Stimulated activated naive CD8-positive, alpha-beta T cell treated with anti-CD3 and anti-CD28 coated beads, Interleukin-15, Interleukin-2, amounts not matched to agents 100 ng/mL and 50 ng/mL, for 24 hours (primary cell): ENCODE results near the gene SNED1.
"Not testable (repeated sequence)": the region's sequence is repeated elsewhere in the genome, so short reads cannot be mapped to it uniquely, and the experiment has no call there.

Source experiments
- H3K27ac Mint-ChIP-seq: one replicate; pipeline ENCODE4 v1.8.0; 2021; ENCODE audit warnings: mild to moderate bottlenecking, mixed read lengths
- H3K27me3 Mint-ChIP-seq: one replicate; pipeline ENCODE4 v1.8.0; 2021; ENCODE audit warnings: mixed read lengths
- H3K36me3 Mint-ChIP-seq: one replicate; pipeline ENCODE4 v1.8.0; 2021; ENCODE audit warnings: low read depth, mixed read lengths
- H3K4me1 Mint-ChIP-seq: one replicate; pipeline ENCODE4 v1.8.0; 2021; ENCODE audit warnings: low read depth, mixed read lengths
- H3K4me3 Mint-ChIP-seq: one replicate; pipeline ENCODE4 v1.8.0; 2021; ENCODE audit warnings: mild to moderate bottlenecking, mixed read lengths
- H3K9me3 Mint-ChIP-seq: one replicate; pipeline ENCODE4 v1.8.0; 2021; ENCODE audit warnings: mixed read lengths

SNED1 gene

DNA sequence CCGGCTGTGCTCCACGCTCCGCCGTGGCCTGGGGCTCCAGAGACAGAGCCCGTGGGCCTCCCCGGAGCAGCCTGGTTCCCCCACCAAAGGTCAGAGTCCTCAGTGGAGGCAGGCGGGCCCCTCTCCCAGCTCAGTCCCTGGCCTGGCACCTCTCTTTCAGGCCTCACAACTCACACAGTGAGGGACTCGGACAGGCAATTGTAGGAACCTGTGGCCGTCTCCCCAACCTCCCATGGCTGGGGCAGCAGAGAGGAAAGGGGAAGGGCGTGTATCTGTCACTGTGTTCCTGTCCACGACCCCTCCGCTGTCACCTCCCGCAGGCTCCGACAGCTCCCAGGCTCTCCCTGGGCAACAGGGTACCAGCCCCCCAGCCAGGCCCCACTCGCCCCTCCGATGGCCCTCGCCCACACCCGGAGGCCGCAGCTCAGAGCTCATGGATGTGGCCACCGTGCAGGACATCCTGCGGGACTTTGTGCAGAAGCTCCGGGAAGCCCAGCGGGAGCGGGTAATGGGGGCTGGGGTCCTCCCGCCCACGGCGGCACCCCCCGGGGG lies 32.4 kb upstream of the SNED1 start:
- Mint-ChIP-seq H3K27me3 (no peaks in the 10 kb centered on the region), H3K36me3 (no peaks in the 10 kb centered on the region), H3K9me3 (no peaks in the 10 kb centered on the region), H3K4me3 (no peak overlapping the region), H3K27ac (no peak overlapping the region), H3K4me1 (no peaks in the 10 kb centered on the region)

GRCh38 chr2:240966457-240966905 lies 31.9 kb upstream of the SNED1 start:
- Mint-ChIP-seq H3K9me3 (no peaks in the 10 kb centered on the region), H3K36me3 (no peaks in the 10 kb centered on the region), H3K4me3 (no peak overlapping the region), H3K27ac (no peak overlapping the region), H3K4me1 (no peaks in the 10 kb centered on the region), H3K27me3 (no peaks in the 10 kb centered on the region)

- Mint-ChIP-seq H3K27ac (no peak overlapping the region), H3K9me3 (no peaks in the 10 kb centered on the region), H3K4me3 (no peak overlapping the region), H3K27me3 (no peaks in the 10 kb centered on the region), H3K36me3 (no peaks in the 10 kb centered on the region), H3K4me1 (no peaks in the 10 kb centered on the region)
Measured at GRCh38 chr2:240966906-240967680, 31.3 kb upstream of the SNED1 start.

DNA sequence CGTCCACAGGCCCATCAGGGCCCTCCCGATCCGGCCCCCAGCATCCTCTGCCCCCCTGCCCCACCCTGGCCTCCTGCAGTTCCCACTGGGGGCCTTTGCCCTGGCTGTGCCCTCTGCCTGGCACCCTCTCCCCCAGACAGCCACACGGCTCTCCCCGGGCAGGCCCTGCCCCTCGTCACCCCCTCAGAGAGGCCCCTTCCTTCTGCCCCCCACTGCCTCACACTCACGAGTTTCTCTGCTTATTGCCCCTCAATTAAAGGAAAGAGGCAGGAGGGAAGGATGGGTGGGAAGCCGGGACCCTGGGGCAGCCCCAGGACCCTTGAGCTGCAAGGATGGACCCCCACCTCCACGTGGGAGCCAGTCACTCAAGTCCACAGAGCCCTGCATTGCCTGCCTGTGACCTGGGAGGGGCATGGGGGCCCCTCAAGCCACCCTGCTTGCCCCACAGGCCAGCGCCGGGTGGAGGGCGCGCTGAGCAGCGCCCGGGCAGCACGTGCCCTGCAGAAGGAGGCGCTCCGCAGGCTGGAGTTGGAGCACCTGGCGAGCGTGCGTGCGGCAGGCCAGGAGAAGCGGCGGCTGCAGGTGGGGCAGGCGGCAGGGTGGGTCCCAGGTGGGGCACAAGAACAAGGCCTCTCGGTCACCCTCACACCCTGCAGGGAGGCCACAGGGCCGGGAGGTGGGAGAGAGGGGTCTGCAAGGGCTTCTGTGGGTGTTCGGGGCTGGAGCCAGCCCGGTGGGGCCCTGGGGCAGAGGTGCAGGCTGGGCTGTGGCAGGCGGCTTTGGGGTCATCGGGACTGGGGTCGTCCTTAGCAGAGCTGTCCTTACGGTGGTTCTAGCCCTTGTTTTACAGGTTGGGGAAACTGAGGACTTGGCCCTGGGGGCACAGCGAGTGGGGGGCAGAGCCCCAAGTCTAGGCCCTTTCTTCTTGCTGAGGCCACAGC lies 30.5 kb upstream of the SNED1 start:
- H3K36me3 Mint-ChIP-seq: no peaks in the 10 kb centered on the region
- H3K27ac Mint-ChIP-seq: no peak overlapping the region
- no peaks in the 10 kb centered on the region for H3K9me3 Mint-ChIP-seq
- no peaks in the 10 kb centered on the region for H3K4me1 Mint-ChIP-seq
- H3K4me3 Mint-ChIP-seq: no peak overlapping the region
- H3K27me3 Mint-ChIP-seq: no peaks in the 10 kb centered on the region

DNA sequence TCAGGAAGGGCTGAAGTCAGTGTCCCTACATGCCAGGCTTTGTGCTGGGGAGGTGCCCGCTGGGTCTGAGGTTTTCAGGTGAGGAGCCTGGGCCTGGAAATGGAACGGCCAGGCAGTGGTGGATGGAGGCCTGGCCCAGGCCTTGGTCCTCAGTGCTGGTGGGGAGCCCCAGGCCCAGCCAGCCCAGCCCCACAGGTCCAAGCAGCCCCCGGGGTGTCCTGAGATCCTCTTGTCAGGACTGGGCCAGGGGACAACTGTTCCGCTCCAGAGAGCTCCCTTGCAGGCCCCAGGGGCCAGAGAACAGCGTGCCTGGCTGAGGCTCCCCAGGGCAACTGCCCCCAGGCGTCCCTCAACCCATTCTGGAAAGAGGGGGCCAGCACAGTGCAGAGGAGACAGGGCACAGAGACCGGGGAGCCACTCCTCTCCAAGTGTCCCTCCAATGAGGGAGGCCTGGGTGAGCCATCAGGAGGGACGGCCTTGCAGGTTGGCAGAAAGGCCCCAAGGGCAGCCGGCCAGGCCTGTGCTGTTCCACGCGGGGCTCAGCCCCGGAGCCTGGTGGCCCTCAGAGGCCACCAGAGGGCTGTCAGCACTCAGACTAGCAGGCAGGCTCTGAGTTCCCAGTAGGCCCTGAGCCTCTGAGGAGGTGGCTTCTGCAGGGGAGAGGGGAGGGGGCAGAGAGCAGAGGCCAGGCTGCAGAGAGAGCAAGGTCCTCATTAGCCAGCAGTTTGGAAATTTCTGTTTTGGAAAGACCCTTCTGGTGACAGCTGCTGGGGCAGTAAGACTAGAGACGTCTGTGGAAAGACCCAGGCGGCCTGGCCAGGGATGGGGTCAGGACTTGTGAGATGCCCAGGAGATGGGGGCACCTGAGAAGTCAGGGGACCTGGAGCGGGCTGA lies 29.4 kb upstream of the SNED1 start:
- Mint-ChIP-seq H3K36me3 (no peaks in the 10 kb centered on the region), H3K4me3 (no peak overlapping the region), H3K27ac (no peak overlapping the region), H3K27me3 (no peaks in the 10 kb centered on the region), H3K4me1 (no peaks in the 10 kb centered on the region), H3K9me3 (no peaks in the 10 kb centered on the region)

DNA sequence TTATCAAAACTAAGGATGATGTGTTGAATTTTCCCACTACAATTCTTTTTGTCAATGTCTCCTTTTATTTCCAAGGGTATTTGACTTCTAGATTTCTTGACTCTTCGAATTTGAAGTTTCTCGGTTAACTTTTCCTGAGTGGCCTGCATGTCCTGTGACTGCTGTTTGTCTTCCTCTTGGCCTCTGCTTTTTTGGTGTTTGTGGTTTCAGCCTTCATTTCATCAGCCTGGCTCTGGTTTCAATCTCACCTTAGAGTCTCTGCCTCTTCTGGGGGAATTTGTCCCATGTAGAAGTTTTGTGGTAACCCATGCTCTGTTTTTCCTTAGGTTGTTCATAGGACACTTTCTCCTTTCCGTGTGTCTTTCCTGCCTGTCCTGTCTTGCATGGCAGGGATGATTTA lies 28.3 kb upstream of the SNED1 start:
- Mint-ChIP-seq H3K4me3 (no peak overlapping the region), H3K27ac (no peak overlapping the region), H3K9me3 (no peaks in the 10 kb centered on the region), H3K4me1 (peaks cover 5% of the 10 kb centered on the region), H3K27me3 (peaks cover 5% of the 10 kb centered on the region), H3K36me3 (no peaks in the 10 kb centered on the region)

- H3K4me1 Mint-ChIP-seq: peaks cover 5% of the 10 kb centered on the region
- H3K27ac Mint-ChIP-seq: no peak overlapping the region
- no peaks in the 10 kb centered on the region for H3K36me3 Mint-ChIP-seq
- no peaks in the 10 kb centered on the region for H3K9me3 Mint-ChIP-seq
- H3K4me3 Mint-ChIP-seq: no peak overlapping the region
- H3K27me3 Mint-ChIP-seq: peaks cover 6% of the 10 kb centered on the region
Measured at GRCh38 chr2:240970816-240971215, 27.6 kb upstream of the SNED1 start.

- Mint-ChIP-seq H3K36me3 (no peaks in the 10 kb centered on the region), H3K27ac (no peak overlapping the region), H3K4me3 (no peak overlapping the region), H3K9me3 (no peaks in the 10 kb centered on the region), H3K4me1 (peaks cover 5% of the 10 kb centered on the region), H3K27me3 (peaks cover 6% of the 10 kb centered on the region)
Measured at GRCh38 chr2:240972201-240972600, 26.2 kb upstream of the SNED1 start.

- Mint-ChIP-seq H3K4me3 (no peak overlapping the region), H3K4me1 (peaks cover 5% of the 10 kb centered on the region), H3K36me3 (no peaks in the 10 kb centered on the region), H3K9me3 (no peaks in the 10 kb centered on the region), H3K27me3 (peaks cover 6% of the 10 kb centered on the region), H3K27ac (no peak overlapping the region)
Measured at GRCh38 chr2:240972636-240973521, 25.5 kb upstream of the SNED1 start.

- peaks cover 6% of the 10 kb centered on the region for H3K27me3 Mint-ChIP-seq
- H3K4me1 Mint-ChIP-seq: peaks cover 5% of the 10 kb centered on the region
- no peaks in the 10 kb centered on the region for H3K9me3 Mint-ChIP-seq
- no peak overlapping the region for H3K4me3 Mint-ChIP-seq
- no peak overlapping the region for H3K27ac Mint-ChIP-seq
- H3K36me3 Mint-ChIP-seq: no peaks in the 10 kb centered on the region
Measured at GRCh38 chr2:240974771-240975572, 23.4 kb upstream of the SNED1 start.

GRCh38 chr2:240975903-240976302 lies 22.5 kb upstream of the SNED1 start:
- H3K36me3 Mint-ChIP-seq, H3K4me3 Mint-ChIP-seq, H3K9me3 Mint-ChIP-seq, H3K4me1 Mint-ChIP-seq, H3K27me3 Mint-ChIP-seq, H3K27ac Mint-ChIP-seq: not testable (repeated sequence)

DNA sequence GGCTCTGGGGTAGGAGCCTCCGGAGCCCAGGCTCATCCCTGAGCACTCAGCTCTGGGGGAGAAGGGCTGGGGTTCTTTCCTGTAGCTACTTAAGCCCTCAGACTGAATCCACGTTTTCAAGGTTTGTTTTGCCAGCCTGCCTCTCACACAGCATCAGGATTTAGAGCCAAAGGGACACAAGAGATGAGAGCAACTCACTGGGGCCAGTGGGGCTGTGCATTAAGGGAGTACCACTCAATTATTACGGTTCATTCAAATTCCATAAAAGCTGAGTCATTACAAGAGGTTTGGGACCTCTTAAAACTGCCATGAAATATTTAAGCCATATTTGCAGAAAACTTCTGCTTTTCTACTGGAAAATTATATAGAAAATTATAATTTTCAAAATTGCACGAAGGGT lies 17.1 kb upstream of the SNED1 start:
- Mint-ChIP-seq H3K27ac (no peak overlapping the region), H3K27me3 (no peaks in the 10 kb centered on the region), H3K4me3 (no peak overlapping the region), H3K36me3 (no peaks in the 10 kb centered on the region), H3K9me3 (no peaks in the 10 kb centered on the region), H3K4me1 (no peaks in the 10 kb centered on the region)
